SK-N-SH (cell line): ENCODE data around the gene KIF19. TPM values are rescaled to one million over a fixed set of nuclear protein-coding genes. Genes with fewer than 3 reads are reported as not detected.

ENCODE experiments used
- CTCF ChIA-PET: fragments of 300-600, 350-600 bp; formaldehyde crosslinking; extraction: SDS; loops from one replicate; lab custom pipeline; 2021; lab: Yijun Ruan, JAX
- POLR2A ChIA-PET: fragments of 350-600 bp; sonication (Branson Sonifier 250); formaldehyde crosslinking; extraction: SDS; loops from one replicate; lab custom pipeline; 2020; ENCODE audit warnings: antibody characterized with exemption, inconsistent platforms; lab: Yijun Ruan, JAX
- DNase-seq: peaks from one replicate; pipeline ENCODE4 v3.0.0; 2012
- H2AFZ ChIP-seq: fragments of 200-600 bp; sonication (generic); 2 replicates; pipeline ENCODE4 v1.8.1; 2016; ENCODE audit warnings: antibody characterized with exemption, mild to moderate bottlenecking, low read depth
- H3F3A ChIP-seq: fragments of 200-600 bp; sonication (generic); replicated peaks from 2 replicates; pipeline ENCODE3; 2016; ENCODE audit warnings: antibody characterized with exemption, mild to moderate bottlenecking; ENCODE audit not compliant: insufficient read depth
- H3K27ac ChIP-seq, 2 experiments: fragments of 200-500 bp in 1 of 2; fragments of 200-600 bp in 1 of 2; sonication (Bioruptor generic) in 1 of 2; sonication (generic), shearing (Covaris generic) in 1 of 2; 2 replicates each; pipeline versions ENCODE4 v1.5.1 to v1.6.1; 2014 to 2016; ENCODE audit warnings: low read depth in 2 of 2, inconsistent platforms in 1 of 2, low read length in 1 of 2, mild to moderate bottlenecking in 1 of 2, mixed read lengths in 1 of 2
- H3K27me3 ChIP-seq: fragments of 200-600 bp; sonication (generic), shearing (Covaris generic); 2 replicates; pipeline ENCODE4 v1.6.1; 2016; ENCODE audit warnings: mixed run types; ENCODE audit not compliant: insufficient read depth
- H3K36me3 ChIP-seq, 2 experiments: fragments of 200-500 bp in 1 of 2; fragments of 200-600 bp in 1 of 2; sonication (Bioruptor generic) in 1 of 2; sonication (generic) in 1 of 2; replicated peaks in 1 of 2; 2 replicates each; pipeline versions ENCODE3 to v1.5.1; 2014 to 2016; ENCODE audit warnings: low read length in 1 of 2, mild to moderate bottlenecking in 1 of 2; ENCODE audit not compliant: insufficient read depth in 2 of 2, control insufficient read depth in 1 of 2
- H3K4me1 ChIP-seq, 2 experiments: fragments of 200-500 bp in 1 of 2; fragments of 200-600 bp in 1 of 2; sonication (Bioruptor generic) in 1 of 2; sonication (generic), shearing (Covaris generic) in 1 of 2; 2 replicates each; pipeline versions ENCODE4 v1.5.1 to v1.6.1; 2014 to 2016; ENCODE audit warnings: low read depth in 1 of 2, low read length in 1 of 2, mixed run types in 1 of 2; ENCODE audit not compliant: insufficient read depth in 2 of 2, control insufficient read depth in 1 of 2
- H3K4me2 ChIP-seq: fragments of 200-600 bp; sonication (generic), shearing (Covaris generic); 2 replicates; pipeline ENCODE4 v1.6.1; 2017; ENCODE audit warnings: mixed run types
- H3K4me3 ChIP-seq, 2 experiments: fragments of 200-500 bp in 1 of 2; fragments of 200-600 bp in 1 of 2; sonication (Bioruptor generic) in 1 of 2; sonication (generic), shearing (Covaris generic) in 1 of 2; 2 replicates each; pipeline versions ENCODE4 v1.5.1 to v1.8.1; 2014 to 2016; ENCODE audit warnings: low read depth in 2 of 2, inconsistent platforms in 1 of 2, low read length in 1 of 2, mild to moderate bottlenecking in 1 of 2, mixed read lengths in 1 of 2, moderate library complexity in 1 of 2
- H3K79me2 ChIP-seq: fragments of 200-600 bp; sonication (generic); 2 replicates; pipeline ENCODE4 v1.8.1; 2017; ENCODE audit warnings: mild to moderate bottlenecking; ENCODE audit not compliant: insufficient read depth
- H3K9ac ChIP-seq: fragments of 200-600 bp; sonication (generic); 2 replicates; pipeline ENCODE4 v1.6.1; 2017; ENCODE audit warnings: mixed run types
- H3K9me2 ChIP-seq: fragments of 200-600 bp; sonication (generic); 2 replicates; pipeline ENCODE4 v1.6.1; 2017; ENCODE audit warnings: mixed run types
- H3K9me3 ChIP-seq: fragments of 200-600 bp; sonication (generic); 2 replicates; pipeline ENCODE4 v1.6.1; 2017; ENCODE audit warnings: mixed run types, mild to moderate bottlenecking, moderate library complexity
- H4K20me1 ChIP-seq: fragments of 200-600 bp; sonication (generic); 2 replicates; pipeline ENCODE4 v1.6.1; 2017; ENCODE audit warnings: mild to moderate bottlenecking, mixed run types; ENCODE audit not compliant: insufficient read depth
- CHD2 ChIP-seq: fragments of 150-350 bp; IDR thresholded peaks from 2 replicates; pipeline ENCODE4 v1.6.1; 2018; ENCODE audit warnings: low read length; ENCODE audit not compliant: partially characterized antibody
- EP300 ChIP-seq, 2 experiments: IDR thresholded peaks; 2 replicates each; pipeline versions ENCODE4 v1.4.0 to v1.6.1; 2012; ENCODE audit warnings: borderline replicate concordance in 1 of 2, low read depth in 1 of 2, low read length in 1 of 2
- FOXM1 ChIP-seq: IDR thresholded peaks from 2 replicates; pipeline ENCODE4 v1.4.0; 2012; ENCODE audit warnings: low read depth, mild to moderate bottlenecking
- MEF2A ChIP-seq: IDR thresholded peaks from 2 replicates; pipeline ENCODE4 v1.4.0; 2012; ENCODE audit warnings: low read depth, borderline replicate concordance
- NFIC ChIP-seq: IDR thresholded peaks from 2 replicates; pipeline ENCODE4 v1.4.0; 2012; ENCODE audit warnings: borderline replicate concordance
- NRF1 ChIP-seq: IDR thresholded peaks from 2 replicates; pipeline ENCODE4 v1.6.1; 2012; ENCODE audit warnings: low read depth, mild to moderate bottlenecking, low read length
- RXRA ChIP-seq: IDR thresholded peaks from 2 replicates; pipeline ENCODE4 v1.4.0; 2012; ENCODE audit warnings: low read depth, mild to moderate bottlenecking, borderline replicate concordance
- SIN3A ChIP-seq: IDR thresholded peaks from 2 replicates; pipeline ENCODE4 v1.6.1; 2012; ENCODE audit warnings: low read depth, mild to moderate bottlenecking, low read length, moderate library complexity, borderline replicate concordance
- SMC3 ChIP-seq: IDR thresholded peaks from 2 replicates; pipeline ENCODE4 v1.6.1; 2012; ENCODE audit warnings: low read depth, low read length, improper control_type of control experiment
- YY1 ChIP-seq: IDR thresholded peaks from 2 replicates; pipeline ENCODE4 v1.4.0; 2012; ENCODE audit warnings: low read depth, mild to moderate bottlenecking
- ZBTB33 ChIP-seq: IDR thresholded peaks from 2 replicates; pipeline ENCODE4 v1.4.0; 2012; ENCODE audit warnings: low read depth, borderline replicate concordance
- WGBS: methylation state at CpG from one replicate; pipeline ENCODE4 v1.1.6; 2017; ENCODE audit warnings: low lambda C conversion rate; 5-methylcytosine and 5-hydroxymethylcytosine counted together
- polyA plus RNA-seq, 3 experiments: library from polyadenylated mRNA; depleted of rRNA; stranded (reverse); fragments of >200 nt; gene quantifications; 2 replicates each; pipeline ENCODE4 v1.2.3, GENCODE V29; 2012
- TF ChIP-seq, protein P1 (sequence below): fragments of 150-350 bp; IDR thresholded peaks from 2 replicates; pipeline ENCODE4 v1.6.1; 2016; ENCODE audit warnings: mild to moderate bottlenecking, low read depth, low read length
- TF ChIP-seq, protein P2 (sequence below): IDR thresholded peaks from 2 replicates; pipeline ENCODE4 v1.4.0; 2012; ENCODE audit warnings: low read depth, borderline replicate concordance
- TF ChIP-seq, protein P3 (sequence below): fragments of 150-350 bp; IDR thresholded peaks from 2 replicates; pipeline ENCODE4 v1.6.1; 2017; ENCODE audit warnings: antibody characterized with exemption, low read length, low read depth, borderline replicate concordance
- TF ChIP-seq, protein P4 (sequence below): IDR thresholded peaks from 2 replicates; pipeline ENCODE4 v1.6.1; 2012; ENCODE audit warnings: mild to moderate bottlenecking, low read depth, low read length, moderate library complexity
- TF ChIP-seq, protein P5 (sequence below): IDR thresholded peaks from 2 replicates; pipeline ENCODE4; 2012
- TF ChIP-seq, protein P6 (sequence below): fragments of 200-600 bp; sonication (generic); IDR thresholded peaks from 2 replicates; pipeline ENCODE4 v1.6.1; 2017; ENCODE audit warnings: antibody characterized with exemption, mild to moderate bottlenecking, moderate library complexity

The KIF19 gene
- polyA plus RNA-seq, 1 of the 3 experiments (the other 2 are of a cell fraction), result not detected

GRCh38 chr17:74362810-74363498, 36.9 kb downstream of the KIF19 start:
- H4K20me1 ChIP-seq, result no peaks in the 10 kb centered on the region
- H3K4me3 ChIP-seq, result no peak overlapping the region
- H2AFZ ChIP-seq, result no peak overlapping the region
- WGBS, result 37% methylated on average over 13 of the region's 14 CpGs
- no peaks in the 10 kb centered on the region for H3K36me3 ChIP-seq
- no peaks in the 10 kb centered on the region; a peak in 1 of 4 replicates for H3K4me1 ChIP-seq
- ChIA-PET POLR2A (no interaction called here), CTCF (interaction anchor here (1.1 to 13.1 kb wide), 19 partner anchors 8 to 239 kb away, joined by 3 to 194 read pairs (median 5); no protein-coding TSS in a partner anchor)
- H3K4me2 ChIP-seq, result no peak overlapping the region
- H3K27me3 ChIP-seq, result no peaks in the 10 kb centered on the region
- H3K9ac ChIP-seq, result no peak overlapping the region
- DNase-seq, result no peak
- H3K9me3 ChIP-seq, result no peaks in the 10 kb centered on the region
- H3K27ac ChIP-seq, result no peak overlapping the region
- H3F3A ChIP-seq, result no peaks in the 10 kb centered on the region
- TF ChIP-seq EP300 (IDR thresholded peaks at IDR 0.05; ENCODE audit: borderline replicate concordance in 1 of 2, low read depth in 1 of 2, low read length in 1 of 2) (no peak), ZBTB33 (no peak), NFIC (no peak), MEF2A (no peak), RXRA (no peak), YY1 (no peak), FOXM1 (no peak), NRF1 (no peak), SIN3A (no peak), CHD2 (no peak), SMC3 (no peak)
- TF ChIP-seq, protein P1, sequence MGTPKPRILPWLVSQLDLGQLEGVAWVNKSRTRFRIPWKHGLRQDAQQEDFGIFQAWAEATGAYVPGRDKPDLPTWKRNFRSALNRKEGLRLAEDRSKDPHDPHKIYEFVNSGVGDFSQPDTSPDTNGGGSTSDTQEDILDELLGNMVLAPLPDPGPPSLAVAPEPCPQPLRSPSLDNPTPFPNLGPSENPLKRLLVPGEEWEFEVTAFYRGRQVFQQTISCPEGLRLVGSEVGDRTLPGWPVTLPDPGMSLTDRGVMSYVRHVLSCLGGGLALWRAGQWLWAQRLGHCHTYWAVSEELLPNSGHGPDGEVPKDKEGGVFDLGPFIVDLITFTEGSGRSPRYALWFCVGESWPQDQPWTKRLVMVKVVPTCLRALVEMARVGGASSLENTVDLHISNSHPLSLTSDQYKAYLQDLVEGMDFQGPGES, result no peak
- TF ChIP-seq, protein P2, sequence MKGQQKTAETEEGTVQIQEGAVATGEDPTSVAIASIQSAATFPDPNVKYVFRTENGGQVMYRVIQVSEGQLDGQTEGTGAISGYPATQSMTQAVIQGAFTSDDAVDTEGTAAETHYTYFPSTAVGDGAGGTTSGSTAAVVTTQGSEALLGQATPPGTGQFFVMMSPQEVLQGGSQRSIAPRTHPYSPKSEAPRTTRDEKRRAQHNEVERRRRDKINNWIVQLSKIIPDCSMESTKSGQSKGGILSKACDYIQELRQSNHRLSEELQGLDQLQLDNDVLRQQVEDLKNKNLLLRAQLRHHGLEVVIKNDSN, result no peak
- TF ChIP-seq, protein P3, sequence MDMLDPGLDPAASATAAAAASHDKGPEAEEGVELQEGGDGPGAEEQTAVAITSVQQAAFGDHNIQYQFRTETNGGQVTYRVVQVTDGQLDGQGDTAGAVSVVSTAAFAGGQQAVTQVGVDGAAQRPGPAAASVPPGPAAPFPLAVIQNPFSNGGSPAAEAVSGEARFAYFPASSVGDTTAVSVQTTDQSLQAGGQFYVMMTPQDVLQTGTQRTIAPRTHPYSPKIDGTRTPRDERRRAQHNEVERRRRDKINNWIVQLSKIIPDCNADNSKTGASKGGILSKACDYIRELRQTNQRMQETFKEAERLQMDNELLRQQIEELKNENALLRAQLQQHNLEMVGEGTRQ, result no peak
- TF ChIP-seq, protein P4, sequence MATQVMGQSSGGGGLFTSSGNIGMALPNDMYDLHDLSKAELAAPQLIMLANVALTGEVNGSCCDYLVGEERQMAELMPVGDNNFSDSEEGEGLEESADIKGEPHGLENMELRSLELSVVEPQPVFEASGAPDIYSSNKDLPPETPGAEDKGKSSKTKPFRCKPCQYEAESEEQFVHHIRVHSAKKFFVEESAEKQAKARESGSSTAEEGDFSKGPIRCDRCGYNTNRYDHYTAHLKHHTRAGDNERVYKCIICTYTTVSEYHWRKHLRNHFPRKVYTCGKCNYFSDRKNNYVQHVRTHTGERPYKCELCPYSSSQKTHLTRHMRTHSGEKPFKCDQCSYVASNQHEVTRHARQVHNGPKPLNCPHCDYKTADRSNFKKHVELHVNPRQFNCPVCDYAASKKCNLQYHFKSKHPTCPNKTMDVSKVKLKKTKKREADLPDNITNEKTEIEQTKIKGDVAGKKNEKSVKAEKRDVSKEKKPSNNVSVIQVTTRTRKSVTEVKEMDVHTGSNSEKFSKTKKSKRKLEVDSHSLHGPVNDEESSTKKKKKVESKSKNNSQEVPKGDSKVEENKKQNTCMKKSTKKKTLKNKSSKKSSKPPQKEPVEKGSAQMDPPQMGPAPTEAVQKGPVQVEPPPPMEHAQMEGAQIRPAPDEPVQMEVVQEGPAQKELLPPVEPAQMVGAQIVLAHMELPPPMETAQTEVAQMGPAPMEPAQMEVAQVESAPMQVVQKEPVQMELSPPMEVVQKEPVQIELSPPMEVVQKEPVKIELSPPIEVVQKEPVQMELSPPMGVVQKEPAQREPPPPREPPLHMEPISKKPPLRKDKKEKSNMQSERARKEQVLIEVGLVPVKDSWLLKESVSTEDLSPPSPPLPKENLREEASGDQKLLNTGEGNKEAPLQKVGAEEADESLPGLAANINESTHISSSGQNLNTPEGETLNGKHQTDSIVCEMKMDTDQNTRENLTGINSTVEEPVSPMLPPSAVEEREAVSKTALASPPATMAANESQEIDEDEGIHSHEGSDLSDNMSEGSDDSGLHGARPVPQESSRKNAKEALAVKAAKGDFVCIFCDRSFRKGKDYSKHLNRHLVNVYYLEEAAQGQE, result no peak
- TF ChIP-seq, protein P5, sequence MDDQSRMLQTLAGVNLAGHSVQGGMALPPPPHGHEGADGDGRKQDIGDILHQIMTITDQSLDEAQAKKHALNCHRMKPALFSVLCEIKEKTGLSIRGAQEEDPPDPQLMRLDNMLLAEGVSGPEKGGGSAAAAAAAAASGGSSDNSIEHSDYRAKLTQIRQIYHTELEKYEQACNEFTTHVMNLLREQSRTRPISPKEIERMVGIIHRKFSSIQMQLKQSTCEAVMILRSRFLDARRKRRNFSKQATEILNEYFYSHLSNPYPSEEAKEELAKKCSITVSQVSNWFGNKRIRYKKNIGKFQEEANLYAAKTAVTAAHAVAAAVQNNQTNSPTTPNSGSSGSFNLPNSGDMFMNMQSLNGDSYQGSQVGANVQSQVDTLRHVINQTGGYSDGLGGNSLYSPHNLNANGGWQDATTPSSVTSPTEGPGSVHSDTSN, result no peak
- TF ChIP-seq, protein P6, sequence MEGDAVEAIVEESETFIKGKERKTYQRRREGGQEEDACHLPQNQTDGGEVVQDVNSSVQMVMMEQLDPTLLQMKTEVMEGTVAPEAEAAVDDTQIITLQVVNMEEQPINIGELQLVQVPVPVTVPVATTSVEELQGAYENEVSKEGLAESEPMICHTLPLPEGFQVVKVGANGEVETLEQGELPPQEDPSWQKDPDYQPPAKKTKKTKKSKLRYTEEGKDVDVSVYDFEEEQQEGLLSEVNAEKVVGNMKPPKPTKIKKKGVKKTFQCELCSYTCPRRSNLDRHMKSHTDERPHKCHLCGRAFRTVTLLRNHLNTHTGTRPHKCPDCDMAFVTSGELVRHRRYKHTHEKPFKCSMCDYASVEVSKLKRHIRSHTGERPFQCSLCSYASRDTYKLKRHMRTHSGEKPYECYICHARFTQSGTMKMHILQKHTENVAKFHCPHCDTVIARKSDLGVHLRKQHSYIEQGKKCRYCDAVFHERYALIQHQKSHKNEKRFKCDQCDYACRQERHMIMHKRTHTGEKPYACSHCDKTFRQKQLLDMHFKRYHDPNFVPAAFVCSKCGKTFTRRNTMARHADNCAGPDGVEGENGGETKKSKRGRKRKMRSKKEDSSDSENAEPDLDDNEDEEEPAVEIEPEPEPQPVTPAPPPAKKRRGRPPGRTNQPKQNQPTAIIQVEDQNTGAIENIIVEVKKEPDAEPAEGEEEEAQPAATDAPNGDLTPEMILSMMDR, result no peak
- TF ChIP-seq, all 33 proteins: peak for 0
- no peaks in the 10 kb centered on the region for H3K79me2 ChIP-seq
- no peaks in the 10 kb centered on the region for H3K9me2 ChIP-seq
